Endothelial cell of umbilical vein (primary cell): ENCODE results near the gene TIAM1. TPM values are rescaled to one million over a fixed set of nuclear protein-coding genes. Genes with fewer than 3 reads are reported as not detected.

Experiments
- BruUV-seq: library from RNA; stranded (reverse); fragments of 400-500 nt; replicated peaks from 2 replicates; lab custom pipeline; 2021; lab: Mats Ljungman, UMichigan
- CTCF ChIA-PET: fragments of 300-600, 350-600 bp; sonication (Branson Sonifier 250); formaldehyde crosslinking; loops from one replicate; lab custom pipeline; 2021; ENCODE audit warnings: antibody characterized with exemption, inconsistent platforms; lab: Charles Lee
- POLR2A ChIA-PET: fragments of 300-600, 350-600 bp; sonication (Branson Sonifier 250); formaldehyde crosslinking; loops from one replicate; lab custom pipeline; 2021; ENCODE audit warnings: antibody characterized with exemption, inconsistent platforms; lab: Charles Lee
- DNase-seq: peaks from one replicate; pipeline ENCODE4 v3.0.0-alpha.2; 2011; ENCODE audit warnings: low read depth, low spot score
- FAIRE-seq: peaks from 2 replicates; lab custom pipeline; 2011; peaks lifted over from hg19 to GRCh38; lab: Jason Lieb, UNC
- H2AFZ ChIP-seq: 2 replicates; pipeline ENCODE4 v1.6.0; 2012; ENCODE audit warnings: low read depth, low read length, control low read depth, inconsistent platforms
- H3K27ac ChIP-seq: 2 replicates; pipeline ENCODE4 v1.5.1; 2011; ENCODE audit warnings: low read depth, mild to moderate bottlenecking, control low read depth, low read length, moderate library complexity; ENCODE audit not compliant: insufficient read depth
- H3K27me3 ChIP-seq, 2 experiments: 2 replicates each; pipeline versions ENCODE4 v1.6.0 to v1.6.1; 2011; ENCODE audit warnings: low read length in 2 of 2, mixed read lengths in 1 of 2; ENCODE audit not compliant: control insufficient read depth in 2 of 2, insufficient read depth in 2 of 2
- H3K36me3 ChIP-seq, 2 experiments: 2 replicates in 1 of 2; 3 replicates in 1 of 2; pipeline ENCODE4 v1.5.1; 2011; ENCODE audit warnings: low read length in 2 of 2, mild to moderate bottlenecking in 1 of 2, moderate library complexity in 1 of 2; ENCODE audit not compliant: control insufficient read depth in 2 of 2, insufficient read depth in 2 of 2; ENCODE audit errors: extremely low read depth in 1 of 2
- H3K4me1 ChIP-seq: 3 replicates; pipeline ENCODE4 v1.5.1; 2011; ENCODE audit warnings: mild to moderate bottlenecking, low read length; ENCODE audit not compliant: control insufficient read depth, insufficient read depth; ENCODE audit errors: extremely low read depth
- H3K4me2 ChIP-seq: 2 replicates; pipeline ENCODE4 v1.6.1; 2011; ENCODE audit warnings: low read length, control low read depth, mixed read lengths; ENCODE audit not compliant: insufficient read depth
- H3K4me3 ChIP-seq, 3 experiments: fragments of 200-600 bp in 1 of 3; sonication (generic), shearing (Covaris generic) in 1 of 3; replicated peaks in 1 of 3; 2 replicates each; pipeline ENCODE4 v1.5.1; 2011 to 2016; ENCODE audit warnings: control low read depth in 3 of 3, low read length in 3 of 3, mild to moderate bottlenecking in 2 of 3, inconsistent platforms in 1 of 3, low read depth in 1 of 3, moderate library complexity in 1 of 3; ENCODE audit not compliant: insufficient read depth in 1 of 3
- H3K79me2 ChIP-seq: 2 replicates; pipeline ENCODE4 v1.6.0; 2012; ENCODE audit warnings: low read length, inconsistent platforms; ENCODE audit not compliant: control insufficient read depth, insufficient read depth
- H3K9ac ChIP-seq: replicated peaks from 2 replicates; pipeline ENCODE3; 2011; ENCODE audit warnings: low read length, control low read depth; ENCODE audit not compliant: insufficient read depth; ENCODE audit errors: extremely low read depth
- H3K9me1 ChIP-seq: replicated peaks from 3 replicates; pipeline ENCODE4 v1.6.0; 2011; ENCODE audit warnings: mild to moderate bottlenecking, low read length; ENCODE audit not compliant: control insufficient read depth, insufficient read depth; ENCODE audit errors: extremely low read depth
- H3K9me3 ChIP-seq: replicated peaks from 2 replicates; pipeline ENCODE4 v1.5.1; 2012; ENCODE audit warnings: low read length, inconsistent platforms; ENCODE audit not compliant: control insufficient read depth, insufficient read depth
- H4K20me1 ChIP-seq: replicated peaks from 2 replicates; pipeline ENCODE3; 2011; ENCODE audit warnings: mild to moderate bottlenecking, low read length; ENCODE audit not compliant: control insufficient read depth, insufficient read depth; ENCODE audit errors: extremely low read depth
- EZH2 ChIP-seq: IDR thresholded peaks from 2 replicates; pipeline ENCODE4 v1.6.1; 2012; ENCODE audit warnings: borderline replicate concordance, low read depth, mild to moderate bottlenecking, moderate library complexity, low read length, inconsistent platforms; ENCODE audit not compliant: severe bottlenecking
- FOS ChIP-seq: IDR thresholded peaks from 2 replicates; pipeline ENCODE4 v1.6.1; 2011; ENCODE audit warnings: mild to moderate bottlenecking, low read length, moderate library complexity, borderline replicate concordance; ENCODE audit not compliant: insufficient read depth
- JUN ChIP-seq: IDR thresholded peaks from 2 replicates; pipeline ENCODE4 v1.6.1; 2011; ENCODE audit warnings: borderline replicate concordance, low read depth; ENCODE audit not compliant: insufficient read length, insufficient read depth
- MYC ChIP-seq: IDR thresholded peaks from one replicate; pipeline ENCODE4 v1.6.1; 2011; ENCODE audit warnings: mild to moderate bottlenecking, low read depth, low read length
- POLR2AphosphoS5 ChIP-seq: IDR thresholded peaks from 2 replicates; pipeline ENCODE4 v1.6.1; 2012; ENCODE audit warnings: low read depth, mild to moderate bottlenecking, control low read depth, low read length, moderate library complexity; ENCODE audit not compliant: insufficient read depth
- dilution Hi-C: fragments of 300-500 bp; cut with MboI; formaldehyde crosslinking; loops from one replicate; pipeline ENCODE4 v1.15.0; 2019; ENCODE audit warnings: low sequenced_read_pairs; ENCODE audit not compliant: extremely low pct_ligation_motif_present
- intact Hi-C: fragments of 100-400 bp; cut with micrococcal nuclease; formaldehyde crosslinking; loops from one replicate; pipeline ENCODE4 v1.10.0; 2022
- polyA plus RNA-seq, 4 experiments: library from polyadenylated mRNA; depleted of rRNA in 3 of 4; stranded (reverse) in 3 of 4; unstranded in 1 of 4; fragments of >200 nt; gene quantifications; 2 replicates each; pipeline versions ENCODE4 v1.2.1 to v1.2.3, GENCODE V29; 2011 to 2012; ENCODE audit warnings: missing spikeins in 1 of 4
- total RNA-seq: library from RNA; stranded (reverse); gene quantifications from 2 replicates; pipeline ENCODE4 v1.2.3, GENCODE V29; 2021

Gene TIAM1
- total and polyA plus RNA-seq, 2 donors (not counting 3 experiments of a cell fraction or from before 2014, with no cell fraction given) = 0.21 to 0.86 TPM

DNA sequence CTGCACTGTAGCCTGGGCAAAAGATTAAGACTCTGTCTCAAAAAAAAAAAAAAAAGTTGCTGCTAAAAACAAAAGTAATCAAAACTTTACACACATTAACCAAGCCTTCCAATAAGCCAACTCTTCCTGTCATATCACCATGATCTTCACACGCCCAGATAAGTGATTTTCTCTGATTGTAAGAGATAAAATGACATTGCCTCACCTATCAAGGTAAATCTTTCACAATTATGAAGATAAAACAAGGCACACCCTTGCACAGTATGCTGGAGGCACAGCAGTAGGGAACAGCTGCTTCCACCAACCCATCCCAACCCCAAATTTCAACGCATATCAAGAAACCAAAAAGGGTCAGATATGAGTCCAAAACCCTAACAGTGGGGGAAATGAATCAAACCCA lies 8.8 kb upstream of the TIAM1 start:
- Histone ChIP-seq H3K79me2 (no peaks in the 10 kb centered on the region), H3K4me1 (peaks cover 9% of the 10 kb centered on the region), H3K4me2 (no peak overlapping the region), H3K9me1 (no peaks in the 10 kb centered on the region), H3K27me3 (no peaks in the 10 kb centered on the region), H4K20me1 (no peaks in the 10 kb centered on the region), H3K36me3 (no peaks in the 10 kb centered on the region), H3K9ac (no peak overlapping the region), H3K9me3 (no peaks in the 10 kb centered on the region), H3K4me3 (no peak overlapping the region), H3K27ac (no peak overlapping the region), H2AFZ (no peak overlapping the region)
- ChIA-PET POLR2A (no interaction called here), CTCF (no interaction called here)
- TF ChIP-seq JUN = no peak
- no TSS peak for BruUV-seq
- dilution Hi-C loops (no loop called here), intact Hi-C loops (no loop called here)
- DNase-seq (no peak), FAIRE-seq (no peak)

DNA sequence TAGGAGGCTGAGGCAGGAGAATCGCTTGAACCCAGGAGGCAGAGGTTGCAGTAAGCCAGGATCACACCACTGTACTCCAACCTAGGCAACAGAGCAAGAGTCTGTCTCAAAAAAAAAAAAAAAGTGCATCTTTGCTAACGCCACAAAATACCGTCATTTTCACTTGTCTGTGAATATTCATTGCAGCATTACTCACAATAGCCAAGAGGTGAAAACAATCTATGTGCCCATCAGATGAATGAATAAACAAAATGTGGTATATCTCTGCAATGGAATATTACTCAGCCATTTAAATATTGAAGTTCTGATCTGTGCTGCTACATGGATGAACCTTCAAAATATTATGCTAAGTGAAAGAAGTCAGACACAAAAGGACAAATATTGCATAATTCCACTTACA lies 7.9 kb upstream of the TIAM1 start:
- POLR2A ChIA-PET = no interaction called here
- FAIRE-seq (no peak), DNase-seq (no peak)
- H3K9me3 ChIP-seq = no peaks in the 10 kb centered on the region
- H3K9ac ChIP-seq = no peak overlapping the region
- dilution Hi-C loops = no loop called here
- H3K4me3 ChIP-seq = no peak overlapping the region
- H2AFZ ChIP-seq = no peak overlapping the region
- TF ChIP-seq EZH2 = no peak
- TF ChIP-seq MYC = no peak
- TF ChIP-seq FOS = no peak
- TF ChIP-seq POLR2AphosphoS5 = no peak
- CTCF ChIA-PET = no interaction called here
- intact Hi-C loops = no loop called here
- H3K9me1 ChIP-seq = no peaks in the 10 kb centered on the region
- no peaks in the 10 kb centered on the region for H3K36me3 ChIP-seq
- no TSS peak for BruUV-seq
- H3K27me3 ChIP-seq = no peaks in the 10 kb centered on the region
- no peaks in the 10 kb centered on the region for H3K79me2 ChIP-seq
- H3K4me2 ChIP-seq = no peak overlapping the region
- no peaks in the 10 kb centered on the region for H4K20me1 ChIP-seq
- H3K27ac ChIP-seq = no peak overlapping the region
- peaks cover 9% of the 10 kb centered on the region for H3K4me1 ChIP-seq
